B cell (primary cell): ENCODE data around the gene NPHS1. TPM values are rescaled to one million over a fixed set of nuclear protein-coding genes. Genes with fewer than 3 reads are reported as not detected.

Experiments used
- ATAC-seq: fragments of 200-7000 bp; cut with Tn5 transposase; one replicate; pipeline ENCODE4 v1.10.0; 2021; ENCODE audit warnings: low read depth, mild to moderate bottlenecking, moderate number of reproducible peaks, moderate library complexity
- CTCF ChIA-PET: fragments of 350-600 bp; sonication (Branson Sonifier 250); formaldehyde crosslinking; loops from one replicate; lab custom pipeline; 2021; ENCODE audit warnings: antibody characterized with exemption, inconsistent platforms; lab: Charles Lee
- POLR2A ChIA-PET: fragments of 350-600 bp; sonication (Branson Sonifier 250); formaldehyde crosslinking; loops from one replicate; lab custom pipeline; 2021; ENCODE audit warnings: antibody characterized with exemption; lab: Charles Lee
- DNase-seq: peaks from one replicate; pipeline ENCODE4 v3.0.0; 2013
- H2AFZ ChIP-seq: 2 replicates; pipeline ENCODE4 v1.6.1; 2012; ENCODE audit warnings: mild to moderate bottlenecking, low read depth, low read length; ENCODE audit not compliant: insufficient read depth, poor library complexity, severe bottlenecking
- H3K27ac ChIP-seq, 2 donors: 1 replicate in 1 of 2; 2 replicates in 1 of 2; pipeline ENCODE4 v1.5.1; 2012 to 2013; ENCODE audit warnings: low read length in 2 of 2, mild to moderate bottlenecking in 2 of 2, moderate library complexity in 1 of 2
- H3K27me3 ChIP-seq, 4 experiments: fragments of 200-600 bp in 1 of 4; sonication (generic) in 1 of 4; replicated peaks in 1 of 4; 1 replicate in 2 of 4; 2 replicates in 2 of 4; pipeline versions ENCODE4 v1.6.1 to v1.7.0; 2013 to 2016; ENCODE audit warnings: low read length in 3 of 4, mild to moderate bottlenecking in 2 of 4, mixed read lengths in 1 of 4, moderate library complexity in 1 of 4; ENCODE audit not compliant: insufficient read depth in 4 of 4, control insufficient read depth in 3 of 4; ENCODE audit errors: control extremely low read depth in 1 of 4
- H3K36me3 ChIP-seq, 2 experiments: replicated peaks in 1 of 2; 1 replicate in 1 of 2; 2 replicates in 1 of 2; pipeline versions ENCODE4 v1.6.1 to v1.7.1; 2013; ENCODE audit warnings: low read length in 1 of 2; ENCODE audit not compliant: insufficient read depth in 2 of 2, control insufficient read depth in 1 of 2; ENCODE audit errors: control extremely low read depth in 1 of 2, extremely low read depth in 1 of 2
- H3K4me1 ChIP-seq, 2 donors: fragments of 200-600 bp in 1 of 2; sonication (generic) in 1 of 2; 1 replicate in 1 of 2; 2 replicates in 1 of 2; pipeline versions ENCODE4 v1.5.1 to v1.6.1; 2013 to 2017; ENCODE audit warnings: low read length in 2 of 2; ENCODE audit not compliant: control insufficient read depth in 2 of 2, insufficient read depth in 2 of 2
- H3K4me2 ChIP-seq: replicated peaks from 2 replicates; pipeline ENCODE3; 2012; ENCODE audit warnings: mild to moderate bottlenecking, low read depth, low read length; ENCODE audit not compliant: poor library complexity, severe bottlenecking
- H3K4me3 ChIP-seq, 5 experiments: fragments of 200-600 bp in 1 of 5; sonication (generic) in 1 of 5; 1 replicate in 3 of 5; 2 replicates in 2 of 5; pipeline versions ENCODE4 v1.5.1 to v1.7.0; 2011 to 2016; ENCODE audit warnings: low read length in 4 of 5, mild to moderate bottlenecking in 4 of 5, low read depth in 2 of 5, control low read depth in 1 of 5, moderate library complexity in 1 of 5; ENCODE audit not compliant: insufficient read depth in 1 of 5; ENCODE audit errors: control extremely low read depth in 1 of 5, extremely low read depth in 1 of 5
- H3K79me2 ChIP-seq: fragments of 200-600 bp; sonication (generic); one replicate; pipeline ENCODE4 v1.6.0; 2016; ENCODE audit warnings: low read length; ENCODE audit not compliant: control insufficient read depth, insufficient read depth
- H3K9ac ChIP-seq: fragments of 200-600 bp; sonication (generic); 2 replicates; pipeline ENCODE4 v1.6.1; 2017; ENCODE audit warnings: mild to moderate bottlenecking, low read length, moderate library complexity
- H3K9me3 ChIP-seq, 3 donors: one replicate each; pipeline versions ENCODE4 v1.6.1 to v1.7.1; 2013; ENCODE audit warnings: low read length in 2 of 3; ENCODE audit not compliant: control insufficient read depth in 2 of 3, insufficient read depth in 1 of 3; ENCODE audit errors: control extremely low read depth in 1 of 3
- H4K20me1 ChIP-seq: 2 replicates; pipeline ENCODE4 v1.6.0; 2012; ENCODE audit warnings: mild to moderate bottlenecking, low read length; ENCODE audit not compliant: insufficient read depth, control insufficient read depth, poor library complexity, severe bottlenecking
- H3K27ac Mint-ChIP-seq: one replicate; pipeline ENCODE4 v1.8.0; 2021; ENCODE audit warnings: mixed read lengths
- H3K27me3 Mint-ChIP-seq: one replicate; pipeline ENCODE4 v1.8.0; 2021; ENCODE audit warnings: mixed read lengths
- H3K4me1 Mint-ChIP-seq: one replicate; pipeline ENCODE4 v1.8.0; 2021; ENCODE audit warnings: mixed read lengths
- H3K4me3 Mint-ChIP-seq: one replicate; pipeline ENCODE4 v1.8.0; 2021; ENCODE audit warnings: mixed read lengths
- H3K9me3 Mint-ChIP-seq: one replicate; pipeline ENCODE4 v1.8.0; 2022; ENCODE audit warnings: mixed read lengths; ENCODE audit not compliant: insufficient read depth
- EZH2 ChIP-seq: IDR thresholded peaks from 2 replicates; pipeline ENCODE4 v1.6.1; 2012; ENCODE audit warnings: borderline replicate concordance, low read depth, mild to moderate bottlenecking, moderate library complexity, low read length; ENCODE audit not compliant: insufficient read depth, poor library complexity, severe bottlenecking
- WGBS: methylation state at CpG from one replicate; pipeline ENCODE4 v1.1.5; 2013; ENCODE audit warnings: missing lambda C conversion rate; ENCODE audit not compliant: insufficient coverage; 5-methylcytosine and 5-hydroxymethylcytosine counted together
- intact Hi-C: fragments of 100-400 bp; cut with micrococcal nuclease; formaldehyde crosslinking; loops from one replicate; pipeline ENCODE4 v1.10.0; 2022
- polyA plus RNA-seq: library from polyadenylated mRNA; depleted of rRNA; stranded (reverse); fragments of >200 nt; gene quantifications from 2 replicates; pipeline ENCODE4 v1.2.3, GENCODE V29; 2012
- total RNA-seq, 2 donors: library from RNA; stranded (reverse); fragments of 120-200 nt in 1 of 2; gene quantifications; 1 replicate in 1 of 2; 2 replicates in 1 of 2; pipeline versions ENCODE4 v1.2.3 to v1.2.4, GENCODE V29; 2013 to 2022
- TF ChIP-seq, protein P1 (sequence below): fragments of 200-600 bp; IDR thresholded peaks from one replicate; pipeline ENCODE4 v1.8.0; 2022; ENCODE audit warnings: antibody characterized with exemption, mild to moderate bottlenecking

Gene NPHS1
- total and polyA plus RNA-seq, 2 donors (not counting 1 experiment from before 2014, with no cell fraction given) = not detected

DNA sequence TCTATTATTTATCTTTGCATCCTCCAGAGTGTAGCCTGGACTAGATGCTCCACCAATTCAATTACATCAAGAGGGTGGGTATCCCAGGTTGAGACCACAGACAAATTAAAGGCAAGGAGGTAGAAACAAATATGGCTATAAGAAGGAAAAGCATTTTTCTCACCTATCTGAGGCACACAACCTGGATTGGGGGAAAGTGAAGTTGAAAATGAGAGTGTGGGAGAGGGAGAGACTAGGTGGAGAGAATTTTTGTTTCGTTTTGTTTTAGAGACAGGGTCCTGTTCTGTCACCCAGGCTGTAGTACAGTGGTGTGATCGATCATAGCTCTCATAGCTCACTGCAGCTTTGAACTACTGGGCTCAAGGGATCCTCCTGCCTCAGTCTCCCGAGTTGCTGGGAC lies 33.9 kb downstream of the NPHS1 start:
- TF ChIP-seq, protein P1, sequence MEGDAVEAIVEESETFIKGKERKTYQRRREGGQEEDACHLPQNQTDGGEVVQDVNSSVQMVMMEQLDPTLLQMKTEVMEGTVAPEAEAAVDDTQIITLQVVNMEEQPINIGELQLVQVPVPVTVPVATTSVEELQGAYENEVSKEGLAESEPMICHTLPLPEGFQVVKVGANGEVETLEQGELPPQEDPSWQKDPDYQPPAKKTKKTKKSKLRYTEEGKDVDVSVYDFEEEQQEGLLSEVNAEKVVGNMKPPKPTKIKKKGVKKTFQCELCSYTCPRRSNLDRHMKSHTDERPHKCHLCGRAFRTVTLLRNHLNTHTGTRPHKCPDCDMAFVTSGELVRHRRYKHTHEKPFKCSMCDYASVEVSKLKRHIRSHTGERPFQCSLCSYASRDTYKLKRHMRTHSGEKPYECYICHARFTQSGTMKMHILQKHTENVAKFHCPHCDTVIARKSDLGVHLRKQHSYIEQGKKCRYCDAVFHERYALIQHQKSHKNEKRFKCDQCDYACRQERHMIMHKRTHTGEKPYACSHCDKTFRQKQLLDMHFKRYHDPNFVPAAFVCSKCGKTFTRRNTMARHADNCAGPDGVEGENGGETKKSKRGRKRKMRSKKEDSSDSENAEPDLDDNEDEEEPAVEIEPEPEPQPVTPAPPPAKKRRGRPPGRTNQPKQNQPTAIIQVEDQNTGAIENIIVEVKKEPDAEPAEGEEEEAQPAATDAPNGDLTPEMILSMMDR = no peak
- TF ChIP-seq EZH2 = no peak
- ChIA-PET CTCF (no interaction called here), POLR2A (no interaction called here)
- Histone ChIP-seq H3K4me3 (no peak overlapping the region), H3K27me3 (peaks cover 0 to 10% (median 0%) of the 10 kb centered on the region in 4 experiments), H3K4me1 (no peaks in the 10 kb centered on the region), H3K4me2 (no peak overlapping the region), H3K27ac (no peak overlapping the region), H3K9ac (no peak overlapping the region), H2AFZ (no peak overlapping the region), H3K9me3 (peaks cover 0 to 1% (median 0%) of the 10 kb centered on the region in 3 donors), H4K20me1 (no peaks in the 10 kb centered on the region), H3K79me2 (no peaks in the 10 kb centered on the region), H3K36me3 (no peaks in the 10 kb centered on the region)
- ATAC-seq (no peak), DNase-seq (no peak)
- intact Hi-C loops = no loop called here
- Mint-ChIP-seq H3K9me3 (no peaks in the 10 kb centered on the region), H3K4me1 (peaks cover 2% of the 10 kb centered on the region), H3K27me3 (peaks cover 28% of the 10 kb centered on the region), H3K4me3 (no peak overlapping the region), H3K27ac (no peak overlapping the region)
- WGBS = 63% methylated on average over 3 of the region's 3 CpGs

DNA sequence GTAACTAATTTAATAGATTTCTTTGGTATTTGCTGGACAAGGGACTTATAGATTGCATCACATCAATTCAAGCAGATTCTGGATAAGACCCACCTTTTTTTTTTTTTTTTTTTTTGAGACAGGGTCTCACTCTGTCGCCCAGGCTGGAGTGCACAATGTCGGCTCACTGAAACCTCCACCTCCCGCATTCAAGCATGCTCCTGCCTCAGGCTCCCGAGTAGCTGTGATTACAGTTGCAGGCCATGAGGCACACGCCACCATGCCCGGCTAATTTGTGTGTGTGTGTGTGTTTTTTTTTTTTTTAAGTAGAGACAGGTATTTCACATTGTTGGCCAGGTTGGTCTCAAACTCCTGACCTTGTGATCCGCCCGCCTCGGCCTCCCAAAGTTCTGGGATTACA lies 35.5 kb downstream of the NPHS1 start:
- no peak for DNase-seq
- Mint-ChIP-seq H3K4me3 (no peak overlapping the region), H3K9me3 (no peaks in the 10 kb centered on the region), H3K27me3 (peaks cover 23% of the 10 kb centered on the region), H3K4me1 (no peaks in the 10 kb centered on the region), H3K27ac (no peak overlapping the region)
- TF ChIP-seq, protein P1 = no peak
- TF ChIP-seq EZH2 = no peak
- no peaks in the 10 kb centered on the region for H4K20me1 ChIP-seq
- H3K79me2 ChIP-seq = no peaks in the 10 kb centered on the region
- no peak for ATAC-seq
- H3K9me3 ChIP-seq = peaks cover 0 to 2% (median 0%) of the 10 kb centered on the region in 3 donors
- H3K4me1 ChIP-seq = no peaks in the 10 kb centered on the region
- WGBS = 86% methylated on average over 7 of the region's 9 CpGs
- no peak overlapping the region for H3K4me3 ChIP-seq
- no peak overlapping the region for H3K9ac ChIP-seq
- ChIA-PET CTCF (interaction anchor here (0.7 kb wide), 1 partner anchor 28 kb away, joined by 3 read pairs; no protein-coding TSS in a partner anchor), POLR2A (no interaction called here)
- peaks cover 0 to 6% (median 0%) of the 10 kb centered on the region in 4 experiments for H3K27me3 ChIP-seq
- H3K27ac ChIP-seq = no peak overlapping the region
- H3K4me2 ChIP-seq = no peak overlapping the region
- intact Hi-C loops = no loop called here
- no peak overlapping the region for H2AFZ ChIP-seq
- no peaks in the 10 kb centered on the region for H3K36me3 ChIP-seq
